ENCODE data around the gene PLXNC1. TPM values are rescaled to one million over a fixed set of nuclear protein-coding genes. Genes with fewer than 3 reads are reported as not detected.
"Not testable (repeated sequence)": the region's sequence is repeated elsewhere in the genome, so short reads cannot be mapped to it uniquely, and the experiment has no call there.

PLXNC1 gene
- total and polyA plus RNA-seq, 2 of the 8 experiments (the other 6 are each of a cell fraction or from before 2014, with no cell fraction given): 0.83 to 2.0 TPM

DNA sequence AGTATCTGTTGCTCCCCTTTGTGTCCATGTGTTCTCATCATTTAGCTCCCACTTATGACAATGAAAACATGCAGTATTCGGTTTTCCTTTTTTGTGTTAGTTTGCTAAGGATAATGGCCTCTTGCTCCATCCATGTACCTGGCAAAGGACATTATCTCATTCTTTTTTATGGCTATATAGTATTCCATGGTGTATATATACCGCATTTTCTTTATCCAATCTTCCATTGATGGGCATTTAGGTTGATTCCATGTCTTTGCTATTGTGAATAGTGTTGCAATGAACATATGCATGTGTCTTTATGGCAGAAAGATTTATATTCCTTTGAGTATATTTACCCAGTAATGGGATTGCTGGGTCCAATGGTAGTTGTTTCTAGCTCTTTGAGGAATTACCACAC, 168.2 kb downstream of the PLXNC1 start:
- H3K56ac ChIP-seq (replicated peaks; ENCODE audit: insufficient read length, low read depth, low read length); H3K9ac ChIP-seq (replicated peaks in 1 of 4; ENCODE audit: extremely low read depth in 1 of 4, low read depth in 3 of 4, low read length in 3 of 4); H3K4me1 ChIP-seq (replicated peaks in 1 of 4; ENCODE audit: control insufficient read depth in 3 of 4, insufficient read depth in 4 of 4, low read length in 3 of 4); H3K23me2 ChIP-seq (ENCODE audit: low read depth, low read length); H2BK20ac ChIP-seq (ENCODE audit: low read length); H2BK12ac ChIP-seq (ENCODE audit: low read depth, low read length); H4K8ac ChIP-seq (ENCODE audit: extremely low read depth, insufficient read depth, low read length); H3K4me3 ChIP-seq (ENCODE audit: extremely low read depth in 1 of 4, insufficient read depth in 2 of 4, low read depth in 3 of 4, low read length in 4 of 4); H2AFZ ChIP-seq (ENCODE audit: low read length); POLR2A ChIA-PET (ENCODE audit: partially characterized antibody); H4K20me1 ChIP-seq (replicated peaks in 1 of 2; ENCODE audit: control insufficient read depth in 1 of 2, insufficient read depth in 2 of 2, low read length in 2 of 2); H4K5ac ChIP-seq (ENCODE audit: insufficient read length, low read depth, low read length); H3K23ac ChIP-seq (ENCODE audit: insufficient read length); H3K79me1 ChIP-seq (ENCODE audit: low read depth, low read length); H3K79me2 ChIP-seq (ENCODE audit: control insufficient read depth in 1 of 2, insufficient read depth in 2 of 2, low read length in 2 of 2); H2BK5ac ChIP-seq (ENCODE audit: low read depth, low read length); DNase-seq (ENCODE audit: low read depth in 1 of 2, low spot score in 2 of 2); H3K27me3 ChIP-seq (replicated peaks in 1 of 4; ENCODE audit: control insufficient read depth in 3 of 4, extremely low read depth in 1 of 4, insufficient read depth in 3 of 4, low read length in 3 of 4); FAIRE-seq; H3K4ac ChIP-seq (replicated peaks; ENCODE audit: insufficient read length, low read depth, low read length); H2BK120ac ChIP-seq (replicated peaks; ENCODE audit: low read depth, low read length); H3K18ac ChIP-seq (ENCODE audit: extremely low read depth, low read length); H2AK5ac ChIP-seq (ENCODE audit: low read depth, low read length); H4K91ac ChIP-seq (replicated peaks; ENCODE audit: insufficient read length, low read length); H2BK15ac ChIP-seq (ENCODE audit: low read length); H3K14ac ChIP-seq (ENCODE audit: insufficient read length); H3K27ac ChIP-seq (ENCODE audit: low read depth, low read length); H3K4me2 ChIP-seq (ENCODE audit: insufficient read depth in 1 of 2, low read depth in 2 of 2, low read length in 2 of 2): not testable (repeated sequence)
- 92% methylated on average over 2 of the region's 2 CpGs; no CpG with 5 or more reads in 1 of the 2 experiments for WGBS, 2 experiments (ENCODE audit: extremely low coverage in 1 of 2, insufficient coverage in 1 of 2, insufficient read length in 1 of 2, insufficient replicate concordance in 2 of 2, low coverage in 1 of 2, low lambda C conversion rate in 2 of 2, missing lambda C conversion rate in 1 of 2)
- Histone ChIP-seq H3K9me3 (ENCODE audit: insufficient read depth in 2 of 2, low read depth in 1 of 2, low read length in 1 of 2) (peaks cover 15 to 29% of the 10 kb centered on the region in 2 experiments), H3K36me3 (ENCODE audit: control insufficient read depth in 2 of 4, insufficient read depth in 4 of 4, low read length in 3 of 4) (peaks cover 0 to 18% (median 4%) of the 10 kb centered on the region in 4 experiments; a peak in 6 of 8 replicates)
- CTCF ChIA-PET (ENCODE audit: partially characterized antibody): interaction anchor here (0.8 kb wide), 1 partner anchor 10 kb away, joined by 3 read pairs; no protein-coding TSS in a partner anchor
